Fibroblast of lung (primary cell): ENCODE data around the gene TES.

Experiments
- CTCF ChIP-seq, 2 donors: IDR thresholded peaks in 1 of 2; conservative IDR thresholded peaks in 1 of 2; 1 replicate in 1 of 2; 2 replicates in 1 of 2; pipeline ENCODE4 v1.5.1; 2011 to 2012; ENCODE audit warnings: low read length in 2 of 2, control low read depth in 1 of 2, inconsistent platforms in 1 of 2, low read depth in 1 of 2, mild to moderate bottlenecking in 1 of 2
- EZH2 ChIP-seq: IDR thresholded peaks from 2 replicates; pipeline ENCODE4 v1.5.1; 2012; ENCODE audit warnings: low read length, control low read depth, mild to moderate bottlenecking; ENCODE audit errors: missing control alignments

GRCh38 chr7:116235380-116235779 lies 25.0 kb downstream of the TES start:
- TF ChIP-seq CTCF (conservative IDR thresholded peaks at IDR 0.05 in 1 of 2, IDR thresholded peaks at IDR 0.05 in 1 of 2; ENCODE audit: low read depth in 1 of 2, low read length in 2 of 2) (no peak), EZH2 (no peak)
